ENCODE data around the gene RBM10.

Gene RBM10

GRCh38 chrX:47227334-47227583, 82.2 kb downstream of the RBM10 start:
- no peak for TF ChIP-seq CTCF (IDR thresholded peaks at IDR 0.05; ENCODE audit: low read depth, low read length, poor library complexity, severe bottlenecking)
- no peak for TF ChIP-seq EZH2phosphoT487 (IDR thresholded peaks at IDR 0.05; ENCODE audit: borderline replicate concordance, low read length)
- Histone ChIP-seq H3K9me3 (ENCODE audit: control insufficient read depth, insufficient read depth, low read length) (no peaks in the 10 kb centered on the region), H3K4me2 (ENCODE audit: low read length) (no peak overlapping the region), H3K79me2 (ENCODE audit: control insufficient read depth, low read length) (peaks cover 7% of the 10 kb centered on the region), H3K27me3 (ENCODE audit: control insufficient read depth, low read length) (no peaks in the 10 kb centered on the region), H3K9me2 (replicated peaks; ENCODE audit: control insufficient read depth, low read length) (no peaks in the 10 kb centered on the region), H3K4me1 (ENCODE audit: control insufficient read depth, low read length) (peaks cover 7% of the 10 kb centered on the region), H3K4me3 (ENCODE audit: low read length) (no peak overlapping the region), H4K20me1 (ENCODE audit: control insufficient read depth, insufficient read depth, low read depth, low read length) (no peaks in the 10 kb centered on the region), H3K27ac (ENCODE audit: low read depth, low read length) (no peak overlapping the region), H3K36me3 (ENCODE audit: control insufficient read depth, low read length) (peaks cover 62% of the 10 kb centered on the region), H3F3A (ENCODE audit: control insufficient read depth, insufficient read depth) (0 out of 2 replicates have a peak, but pooled peaks cover 3% of the 10 kb centered on the region)

- Histone ChIP-seq H3K36me3 (ENCODE audit: control insufficient read depth, low read length) (peaks cover 51% of the 10 kb centered on the region), H3K4me3 (ENCODE audit: low read length) (no peak overlapping the region), H3K4me2 (ENCODE audit: low read length) (no peak overlapping the region), H3K79me2 (ENCODE audit: control insufficient read depth, low read length) (peaks cover under 1% of the 10 kb centered on the region), H3K4me1 (ENCODE audit: control insufficient read depth, low read length) (peaks cover 11% of the 10 kb centered on the region), H4K20me1 (ENCODE audit: control insufficient read depth, insufficient read depth, low read depth, low read length) (no peaks in the 10 kb centered on the region), H3K27ac (ENCODE audit: low read depth, low read length) (no peak overlapping the region), H3K27me3 (ENCODE audit: control insufficient read depth, low read length) (no peaks in the 10 kb centered on the region), H3F3A (ENCODE audit: control insufficient read depth, insufficient read depth) (0 out of 2 replicates have a peak, but pooled peaks cover 3% of the 10 kb centered on the region), H3K9me3 (ENCODE audit: control insufficient read depth, insufficient read depth, low read length) (no peaks in the 10 kb centered on the region), H3K9me2 (replicated peaks; ENCODE audit: control insufficient read depth, low read length) (no peaks in the 10 kb centered on the region)
- TF ChIP-seq CTCF (IDR thresholded peaks at IDR 0.05; ENCODE audit: low read depth, low read length, poor library complexity, severe bottlenecking) = no peak
- TF ChIP-seq EZH2phosphoT487 (IDR thresholded peaks at IDR 0.05; ENCODE audit: borderline replicate concordance, low read length) = no peak
These were observed 83.7 kb downstream of the RBM10 start for GRCh38 chrX:47228550-47229270.

- TF ChIP-seq CTCF (IDR thresholded peaks at IDR 0.05; ENCODE audit: low read depth, low read length, poor library complexity, severe bottlenecking) = no peak
- TF ChIP-seq EZH2phosphoT487 (IDR thresholded peaks at IDR 0.05; ENCODE audit: borderline replicate concordance, low read length) = no peak
- H3K9me2 ChIP-seq (replicated peaks; ENCODE audit: control insufficient read depth, low read length) = no peaks in the 10 kb centered on the region
- H3K27ac ChIP-seq (ENCODE audit: low read depth, low read length) = no peak overlapping the region
- no peak overlapping the region for H3K4me3 ChIP-seq (ENCODE audit: low read length)
- no peaks in the 10 kb centered on the region for H3K27me3 ChIP-seq (ENCODE audit: control insufficient read depth, low read length)
- peaks cover 43% of the 10 kb centered on the region for H3K36me3 ChIP-seq (ENCODE audit: control insufficient read depth, low read length)
- H3K4me2 ChIP-seq (ENCODE audit: low read length) = no peak overlapping the region
- peaks cover 8% of the 10 kb centered on the region for H3K79me2 ChIP-seq (ENCODE audit: control insufficient read depth, low read length)
- H3F3A ChIP-seq (ENCODE audit: control insufficient read depth, insufficient read depth) = 0 out of 2 replicates have a peak, but pooled peaks cover 3% of the 10 kb centered on the region
- no peaks in the 10 kb centered on the region for H3K9me3 ChIP-seq (ENCODE audit: control insufficient read depth, insufficient read depth, low read length)
- peaks cover 11% of the 10 kb centered on the region for H3K4me1 ChIP-seq (ENCODE audit: control insufficient read depth, low read length)
- H4K20me1 ChIP-seq (ENCODE audit: control insufficient read depth, insufficient read depth, low read depth, low read length) = no peaks in the 10 kb centered on the region
These were observed 84.4 kb downstream of the RBM10 start for GRCh38 chrX:47229427-47229826.
